Chondrocyte (in vitro differentiated cells): ENCODE data around the gene MAN1A1. TPM values are rescaled to one million over a fixed set of nuclear protein-coding genes. Genes with fewer than 3 reads are reported as not detected.

Experiments used
- DNase-seq: peaks from one replicate; pipeline ENCODE4 v3.0.0; 2021; ENCODE audit warnings: mixed read lengths, low spot score
- H3K27ac Mint-ChIP-seq: one replicate; pipeline ENCODE4 v1.8.0; 2021; ENCODE audit warnings: mild to moderate bottlenecking, moderate library complexity, mixed read lengths; ENCODE audit not compliant: unreplicated experiment
- H3K27me3 Mint-ChIP-seq: 2 replicates; pipeline ENCODE4 v1.8.0; 2021; ENCODE audit warnings: low read depth, mixed read lengths
- H3K36me3 Mint-ChIP-seq: 2 replicates; pipeline ENCODE4 v1.8.0; 2021; ENCODE audit warnings: low read depth, mixed read lengths
- H3K4me1 Mint-ChIP-seq: 2 replicates; pipeline ENCODE4 v1.8.0; 2021; ENCODE audit warnings: low read depth, mild to moderate bottlenecking, mixed read lengths
- H3K4me3 Mint-ChIP-seq: one replicate; pipeline ENCODE4 v1.8.0; 2021; ENCODE audit warnings: mild to moderate bottlenecking, moderate library complexity, mixed read lengths; ENCODE audit not compliant: unreplicated experiment
- H3K9me3 Mint-ChIP-seq: 2 replicates; pipeline ENCODE4 v1.8.0; 2021; ENCODE audit warnings: low read depth, mixed read lengths
- total RNA-seq: library from RNA; stranded (reverse); gene quantifications from 3 replicates; pipeline ENCODE4 v1.2.1, GENCODE V29; 2021
- TF ChIP-seq, protein P1 (sequence below): fragments of 200-600 bp; sonication (generic); IDR thresholded peaks from 2 replicates; pipeline ENCODE4 v1.5.0; 2021; ENCODE audit warnings: antibody characterized with exemption, mild to moderate bottlenecking, moderate library complexity

The MAN1A1 gene
- total RNA-seq, 1 donor from 2014 or later: 7.2 TPM

DNA sequence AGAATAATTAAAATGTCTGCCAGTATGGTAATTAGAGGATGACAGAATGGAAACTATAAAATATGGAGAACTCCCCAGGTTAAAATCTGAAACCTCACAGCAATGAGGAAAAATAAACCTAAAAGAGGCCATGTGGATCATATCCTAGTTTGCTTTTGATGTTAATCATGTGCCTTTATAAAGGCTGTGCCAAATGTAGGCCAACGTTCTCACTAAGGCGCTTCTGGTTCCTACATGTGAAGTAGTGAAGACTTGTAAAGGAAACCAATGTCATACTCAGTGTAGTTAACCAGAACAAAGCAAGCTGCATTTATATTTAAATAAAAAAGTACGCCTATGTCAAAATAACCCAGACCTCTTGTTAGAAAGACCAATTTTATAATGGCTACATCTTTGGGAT, 157.4 kb downstream of the MAN1A1 start:
- DNase-seq: no peak
- no peaks in the 10 kb centered on the region for H3K27me3 Mint-ChIP-seq
- no peaks in the 10 kb centered on the region for H3K9me3 Mint-ChIP-seq
- TF ChIP-seq, protein P1, sequence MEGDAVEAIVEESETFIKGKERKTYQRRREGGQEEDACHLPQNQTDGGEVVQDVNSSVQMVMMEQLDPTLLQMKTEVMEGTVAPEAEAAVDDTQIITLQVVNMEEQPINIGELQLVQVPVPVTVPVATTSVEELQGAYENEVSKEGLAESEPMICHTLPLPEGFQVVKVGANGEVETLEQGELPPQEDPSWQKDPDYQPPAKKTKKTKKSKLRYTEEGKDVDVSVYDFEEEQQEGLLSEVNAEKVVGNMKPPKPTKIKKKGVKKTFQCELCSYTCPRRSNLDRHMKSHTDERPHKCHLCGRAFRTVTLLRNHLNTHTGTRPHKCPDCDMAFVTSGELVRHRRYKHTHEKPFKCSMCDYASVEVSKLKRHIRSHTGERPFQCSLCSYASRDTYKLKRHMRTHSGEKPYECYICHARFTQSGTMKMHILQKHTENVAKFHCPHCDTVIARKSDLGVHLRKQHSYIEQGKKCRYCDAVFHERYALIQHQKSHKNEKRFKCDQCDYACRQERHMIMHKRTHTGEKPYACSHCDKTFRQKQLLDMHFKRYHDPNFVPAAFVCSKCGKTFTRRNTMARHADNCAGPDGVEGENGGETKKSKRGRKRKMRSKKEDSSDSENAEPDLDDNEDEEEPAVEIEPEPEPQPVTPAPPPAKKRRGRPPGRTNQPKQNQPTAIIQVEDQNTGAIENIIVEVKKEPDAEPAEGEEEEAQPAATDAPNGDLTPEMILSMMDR: no peak
- H3K27ac Mint-ChIP-seq: no peak overlapping the region
- H3K4me3 Mint-ChIP-seq: no peak overlapping the region
- no peaks in the 10 kb centered on the region for H3K4me1 Mint-ChIP-seq
- peaks cover 2% of the 10 kb centered on the region for H3K36me3 Mint-ChIP-seq

DNA sequence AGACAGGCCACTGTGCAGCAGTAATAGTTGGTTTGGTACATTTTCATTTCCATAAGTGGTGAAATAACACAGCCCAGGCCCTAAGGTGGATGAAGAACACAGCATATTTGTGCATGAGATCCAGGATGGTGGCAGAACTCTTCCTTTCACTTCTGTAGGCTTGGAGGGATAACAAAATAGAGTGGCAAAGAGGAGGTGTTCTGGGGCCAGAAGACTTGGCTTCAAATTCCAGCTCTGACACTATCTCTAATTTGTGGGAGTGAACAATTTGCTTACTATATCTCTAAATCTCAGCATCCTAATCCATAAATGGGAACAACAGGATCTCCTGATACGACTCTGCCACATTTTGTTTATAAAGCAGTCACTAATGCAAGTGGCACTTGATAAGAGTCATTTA, 159.4 kb downstream of the MAN1A1 start:
- peaks cover 2% of the 10 kb centered on the region for H3K36me3 Mint-ChIP-seq
- no peak overlapping the region for H3K4me3 Mint-ChIP-seq
- no peaks in the 10 kb centered on the region for H3K27me3 Mint-ChIP-seq
- no peaks in the 10 kb centered on the region for H3K9me3 Mint-ChIP-seq
- no peaks in the 10 kb centered on the region for H3K4me1 Mint-ChIP-seq
- DNase-seq: no peak
- TF ChIP-seq, protein P1: no peak
- H3K27ac Mint-ChIP-seq: no peak overlapping the region

DNA sequence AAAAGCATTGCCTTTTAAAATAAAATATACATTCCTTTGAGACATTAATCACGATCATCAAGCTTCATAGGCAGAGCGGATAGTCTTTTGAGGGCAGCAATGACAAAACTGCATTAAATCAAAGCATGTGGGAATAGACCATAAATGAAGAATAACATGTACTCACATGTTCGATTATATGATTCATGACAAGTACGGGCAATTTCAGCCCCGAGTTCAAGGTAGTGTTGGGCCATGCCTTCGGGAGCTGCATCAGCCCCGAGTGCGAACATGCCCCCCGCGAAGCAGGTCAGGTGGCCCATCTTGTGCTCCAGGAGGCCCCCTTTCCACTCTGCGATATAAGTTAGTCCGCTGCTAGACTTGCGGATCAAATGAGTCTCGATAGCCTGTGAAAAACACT, 160.1 kb downstream of the MAN1A1 start:
- no peak for DNase-seq
- Mint-ChIP-seq H3K27ac (no peak overlapping the region), H3K4me3 (no peak overlapping the region), H3K9me3 (no peaks in the 10 kb centered on the region), H3K27me3 (no peaks in the 10 kb centered on the region), H3K4me1 (no peaks in the 10 kb centered on the region), H3K36me3 (peaks cover 2% of the 10 kb centered on the region)
- TF ChIP-seq, protein P1: no peak

DNA sequence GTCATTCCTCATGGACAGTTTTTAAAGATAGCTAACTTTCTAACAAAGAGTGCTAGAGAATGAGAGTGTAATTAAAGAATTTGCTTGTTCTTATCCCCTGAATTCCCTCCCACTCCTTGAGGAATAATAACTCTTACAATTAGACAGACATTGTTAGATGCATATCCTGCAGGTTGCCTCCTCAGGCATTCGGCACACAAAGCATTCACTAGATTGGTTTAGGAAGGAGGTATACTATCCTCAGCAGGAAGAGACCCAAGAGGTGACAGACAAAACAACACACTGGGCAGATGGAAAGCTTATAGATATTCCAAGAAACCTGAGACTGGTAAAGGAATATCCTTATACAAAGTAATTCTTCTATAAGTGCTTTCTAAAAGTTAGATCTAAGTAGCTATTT, 162.0 kb downstream of the MAN1A1 start:
- TF ChIP-seq, protein P1: no peak
- no peak overlapping the region for H3K27ac Mint-ChIP-seq
- no peaks in the 10 kb centered on the region for H3K9me3 Mint-ChIP-seq
- no peaks in the 10 kb centered on the region for H3K27me3 Mint-ChIP-seq
- H3K36me3 Mint-ChIP-seq: peaks cover 2% of the 10 kb centered on the region
- no peak overlapping the region for H3K4me3 Mint-ChIP-seq
- no peak for DNase-seq
- H3K4me1 Mint-ChIP-seq: no peaks in the 10 kb centered on the region

DNA sequence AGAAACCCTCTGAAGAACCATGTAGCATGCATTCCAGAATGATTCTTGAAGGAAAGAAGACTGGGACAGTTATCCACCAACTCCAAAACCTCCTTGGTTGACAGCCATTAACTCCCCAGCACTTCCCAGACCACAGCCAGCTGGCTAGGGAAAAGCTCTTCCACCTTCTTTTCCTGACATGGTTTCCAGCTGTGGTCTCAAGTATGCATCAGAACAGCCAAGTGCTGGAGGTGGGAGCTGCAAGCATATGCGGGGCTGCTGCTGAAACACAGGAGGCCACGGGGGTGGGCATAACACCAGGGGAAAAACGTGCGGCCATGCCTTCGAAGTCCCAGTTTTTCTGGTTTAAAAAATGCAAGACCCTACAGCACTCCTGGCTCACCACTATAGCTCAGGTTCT, 163.1 kb downstream of the MAN1A1 start:
- H3K27me3 Mint-ChIP-seq: no peaks in the 10 kb centered on the region
- TF ChIP-seq, protein P1: no peak
- no peak for DNase-seq
- H3K4me3 Mint-ChIP-seq: no peak overlapping the region
- no peaks in the 10 kb centered on the region for H3K4me1 Mint-ChIP-seq
- no peaks in the 10 kb centered on the region for H3K9me3 Mint-ChIP-seq
- H3K27ac Mint-ChIP-seq: no peak overlapping the region
- H3K36me3 Mint-ChIP-seq: peaks cover 2% of the 10 kb centered on the region
